Right renal cortex interstitium (tissue), 3 donors: ENCODE results near the gene ANKRD65. TPM values are rescaled to one million over a fixed set of nuclear protein-coding genes. Genes with fewer than 3 reads are reported as not detected.
"Not testable (repeated sequence)": the region's sequence is repeated elsewhere in the genome, so short reads cannot be mapped to it uniquely, and the experiment has no call there.

Experiments used
- DNase-seq, 3 donors: peaks; one replicate each; pipeline ENCODE4 v3.0.0-alpha.2; 2013; ENCODE audit warnings: low read depth in 3 of 3, low spot score in 2 of 3
- polyA plus RNA-seq, 3 donors: library from polyadenylated mRNA; unstranded; fragments of 120-200 nt; gene quantifications; one replicate each; pipeline ENCODE4 v1.2.1, GENCODE V29; 2013; ENCODE audit not compliant: insufficient read length in 3 of 3

ANKRD65 gene
- polyA plus RNA-seq, 3 donors = 5.0 to 19.7 (median 7.1) TPM

GRCh38 chr1:1373815-1374588 lies 47.1 kb downstream of the ANKRD65 start:
- no peak for DNase-seq

- DNase-seq = no peak
Observed at GRCh38 chr1:1373051-1373814, 47.8 kb downstream of the ANKRD65 start.

GRCh38 chr1:1371746-1372711 lies 49.0 kb downstream of the ANKRD65 start:
- no peak for DNase-seq

GRCh38 chr1:1371364-1371745 lies 49.7 kb downstream of the ANKRD65 start:
- no peak for DNase-seq

- DNase-seq = no peak
Observed at GRCh38 chr1:1370771-1371300, 50.2 kb downstream of the ANKRD65 start.

DNA sequence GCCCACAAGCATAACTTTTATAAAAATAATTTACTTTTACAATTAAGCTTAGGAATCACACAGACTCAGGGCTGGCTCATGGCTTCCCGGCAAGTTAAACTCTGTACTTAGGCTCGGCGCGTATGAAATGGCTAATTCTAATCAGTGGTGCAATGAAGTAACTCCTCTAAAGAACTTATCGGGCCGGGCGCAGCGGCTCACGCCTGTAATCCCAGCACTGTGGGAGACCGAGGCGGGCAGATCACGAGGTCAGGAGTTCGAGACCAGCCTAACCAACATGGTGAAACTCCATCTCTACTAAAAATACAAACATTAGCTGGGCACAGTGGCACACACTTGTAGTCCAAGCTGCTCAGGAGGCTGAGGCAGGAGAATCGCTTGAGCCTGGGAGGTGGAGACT lies 51.0 kb downstream of the ANKRD65 start:
- not testable (repeated sequence) for DNase-seq

Other genes with a start within 250 kb of the ANKRD65 start
- gene TTLL10, start 247.4 kb downstream of the ANKRD65 start, polyA plus RNA-seq = under 1 TPM; 0.29 to 0.71 (median 0.58) TPM
- gene TNFRSF18, start 214.7 kb downstream of the ANKRD65 start, polyA plus RNA-seq = under 1 TPM in 2 of 3 donors, not detected in 1; 0.33 to 0.68 TPM
- 1 to 10 TPM in 1 of 3 donors, under 1 TPM in 2; 0.74 to 1.9 (median 0.93) TPM for gene TNFRSF4, start 207.1 kb downstream of the ANKRD65 start, polyA plus RNA-seq
- gene SDF4, start 189.3 kb downstream of the ANKRD65 start, polyA plus RNA-seq = 100 to 1,000 TPM; 109 to 126 (median 123) TPM
- 10 to 100 TPM; 15.2 to 18.8 (median 18.4) TPM for gene B3GALT6, start 189.0 kb downstream of the ANKRD65 start, polyA plus RNA-seq
- 1 to 10 TPM; 7.0 to 8.6 (median 7.4) TPM for gene C1QTNF12, start 174.6 kb downstream of the ANKRD65 start, polyA plus RNA-seq
- 10 to 100 TPM; 40.5 to 42.7 (median 42.1) TPM for gene UBE2J2, start 147.4 kb downstream of the ANKRD65 start, polyA plus RNA-seq
- gene SCNN1D, start 140.8 kb downstream of the ANKRD65 start, polyA plus RNA-seq = 1 to 10 TPM; 2.1 to 2.6 (median 2.4) TPM
- gene ACAP3, start 113.3 kb downstream of the ANKRD65 start, polyA plus RNA-seq = 10 to 100 TPM; 15.1 to 18.0 (median 16.1) TPM
- gene PUSL1, start 112.7 kb downstream of the ANKRD65 start, polyA plus RNA-seq = 1 to 10 TPM; 5.4 to 6.3 (median 5.8) TPM
- gene INTS11, start 96.6 kb downstream of the ANKRD65 start, polyA plus RNA-seq = 10 to 100 TPM; 85.7 to 89.1 (median 87.4) TPM
- gene CPTP, start 96.5 kb downstream of the ANKRD65 start, polyA plus RNA-seq = 10 to 100 TPM in 2 of 3 donors, 1 to 10 TPM in 1; 9.1 to 12.9 (median 10.1) TPM
- under 1 TPM; 0.21 to 0.29 (median 0.24) TPM for gene TAS1R3, start 90.0 kb downstream of the ANKRD65 start, polyA plus RNA-seq
- 10 to 100 TPM; 21.5 to 27.5 (median 24.5) TPM for gene DVL1, start 71.9 kb downstream of the ANKRD65 start, polyA plus RNA-seq
- gene MXRA8, start 62.7 kb downstream of the ANKRD65 start, polyA plus RNA-seq = 100 to 1,000 TPM; 145 to 157 (median 156) TPM
- 10 to 100 TPM; 51.9 to 65.7 (median 55.1) TPM for gene AURKAIP1, start 46.1 kb downstream of the ANKRD65 start, polyA plus RNA-seq
- 100 to 1,000 TPM; 183 to 230 (median 206) TPM for gene CCNL2, start 21.9 kb downstream of the ANKRD65 start, polyA plus RNA-seq
- gene MRPL20, start 14.0 kb downstream of the ANKRD65 start, polyA plus RNA-seq = 100 to 1,000 TPM; 107 to 136 (median 117) TPM
- 10 to 100 TPM; 39.8 to 52.7 (median 48.0) TPM for gene VWA1, start 14.4 kb upstream of the ANKRD65 start, polyA plus RNA-seq
- gene ATAD3C, start 28.4 kb upstream of the ANKRD65 start, polyA plus RNA-seq = 1 to 10 TPM; 1.4 to 3.1 (median 2.0) TPM
- 1 to 10 TPM; 8.1 to 9.8 (median 8.8) TPM for gene ATAD3B, start 50.5 kb upstream of the ANKRD65 start, polyA plus RNA-seq
- gene ATAD3A, start 90.9 kb upstream of the ANKRD65 start, polyA plus RNA-seq = 10 to 100 TPM; 16.6 to 19.4 (median 18.1) TPM
- 1 to 10 TPM; 3.2 to 3.6 (median 3.5) TPM for gene TMEM240, start 119.3 kb upstream of the ANKRD65 start, polyA plus RNA-seq
- 10 to 100 TPM; 78.5 to 81.6 (median 79.1) TPM for gene SSU72, start 153.6 kb upstream of the ANKRD65 start, polyA plus RNA-seq
- gene FNDC10, start 178.9 kb upstream of the ANKRD65 start, polyA plus RNA-seq = 1 to 10 TPM; 1.3 to 2.5 (median 2.2) TPM
- 10 to 100 TPM; 22.3 to 23.6 (median 22.4) TPM for gene MIB2, start 194.2 kb upstream of the ANKRD65 start, polyA plus RNA-seq
- gene MMP23B, start 210.9 kb upstream of the ANKRD65 start, polyA plus RNA-seq = 10 to 100 TPM; 13.4 to 15.6 (median 15.2) TPM
- 10 to 100 TPM; 39.7 to 44.0 (median 42.3) TPM for gene CDK11B, start 237.7 kb upstream of the ANKRD65 start, polyA plus RNA-seq